ENCODE data around the gene FARS2. TPM values are rescaled to one million over a fixed set of nuclear protein-coding genes. Genes with fewer than 3 reads are reported as not detected.

The FARS2 gene
- total and polyA plus RNA-seq, 9 of the 15 experiments (the other 6 are each of a cell fraction or from before 2014, with no cell fraction given) = 16.5 to 62.2 (median 27.0) TPM

GRCh38 chr6:5243069-5243468, 18.2 kb upstream of the FARS2 start:
- no TSS peak for BruUV-seq (replicated peaks)
- FAIRE-seq = no peak
- Histone ChIP-seq H2AFZ (ENCODE audit: low read depth, low read length) (no peak overlapping the region), H3K9me1 (ENCODE audit: control insufficient read depth, insufficient read depth, low read length) (no peaks in the 10 kb centered on the region), H3K4me3 (no peak overlapping the region), H3K27me3 (ENCODE audit: control insufficient read depth in 2 of 2, insufficient read depth in 2 of 2, low read length in 2 of 2) (no peaks in the 10 kb centered on the region), H3K9me3 (replicated peaks; ENCODE audit: control insufficient read depth, insufficient read depth, low read depth, low read length) (no peaks in the 10 kb centered on the region), H4K20me1 (replicated peaks; ENCODE audit: control insufficient read depth, insufficient read depth, low read length) (peaks cover 5% of the 10 kb centered on the region; the same call in 1 of the 2 replicates), H3K4me1 (replicated peaks in 1 of 2; ENCODE audit: control insufficient read depth in 2 of 2, insufficient read depth in 2 of 2, low read length in 2 of 2) (no peaks in the 10 kb centered on the region), H3K9ac (ENCODE audit: insufficient read depth in 1 of 2, low read depth in 2 of 2, low read length in 2 of 2) (peak overlapping the region in 1 of 2 experiments; percentile 39; a peak in 2 of 4 replicates), H3K4me2 (ENCODE audit: insufficient read depth, low read length) (no peak overlapping the region), H3K36me3 (ENCODE audit: control insufficient read depth, insufficient read depth, low read length) (peaks cover 38% of the 10 kb centered on the region; the same call in 2 of the 3 replicates), H3K27ac (ENCODE audit: extremely low read depth, low read depth, low read length) (no peak overlapping the region), H3K79me2 (ENCODE audit: control insufficient read depth, insufficient read depth, low read length) (peaks cover 38% of the 10 kb centered on the region)
- CTCF ChIA-PET (ENCODE audit: low intra/inter-chr PET ratio) = no interaction called here
- 95% methylated on average over 11 of the region's 12 CpGs for WGBS (ENCODE audit: insufficient coverage, low coverage, missing lambda C conversion rate)
- intact Hi-C loops (cut with micrococcal nuclease) = no loop called here
- no peak for DNase-seq (ENCODE audit: extremely low read depth in 1 of 4, low spot score in 3 of 4)
- in situ Hi-C loops (cut with MboI) = no loop called here
- POLR2A ChIA-PET = no interaction called here
- TF ChIP-seq ZNF511 (CRISPR knock-in tag; IDR thresholded peaks at IDR 0.05) (no peak), GTF2B (IDR thresholded peaks at IDR 0.05; ENCODE audit: extremely low read depth, insufficient read length) (no peak), FOS (IDR thresholded peaks at IDR 0.05; ENCODE audit: extremely low read depth, insufficient read length) (no peak), TGIF2 (CRISPR knock-in tag; IDR thresholded peaks at IDR 0.05) (no peak), CREBBP (IDR thresholded peaks at IDR 0.05; ENCODE audit: low read depth, low read length) (no peak), NBN (IDR thresholded peaks at IDR 0.05; ENCODE audit: low read depth) (no peak)
- ATAC-seq = no peak
